ENCODE measurements around the gene BEST3.

Gene BEST3

GRCh38 chr12:69698769-69699540 lies at the start of gene BEST3:
BEST3 (minus strand) TSS chr12:69699303; CDS start chr12:69697798, 1,505 bp downstream.
- DNase-seq, result no peak

- no peak for DNase-seq
Measured at GRCh38 chr12:69744109-69744508, 45.0 kb upstream of the BEST3 start.

GRCh38 chr12:69739287-69740191 lies 40.4 kb upstream of the BEST3 start:
- peak; percentile 82 for DNase-seq

GRCh38 chr12:69738351-69739286 lies 39.5 kb upstream of the BEST3 start, which contains the start of gene RAB3IP:
RAB3IP (plus strand) TSS chr12:69738860; CDS start chr12:69755409, 16,549 bp downstream.
- peak; percentile 89 for DNase-seq

- DNase-seq, result no peak
Measured at GRCh38 chr12:69733638-69734037, 34.5 kb upstream of the BEST3 start.

GRCh38 chr12:69732088-69732487 lies 33.0 kb upstream of the BEST3 start:
- DNase-seq, result no peak

GRCh38 chr12:69726922-69727321 lies 27.8 kb upstream of the BEST3 start:
- DNase-seq, result no peak

- no peak for DNase-seq
Measured at GRCh38 chr12:69720750-69721149, 21.6 kb upstream of the BEST3 start.

GRCh38 chr12:69719336-69720316 lies 20.5 kb upstream of the BEST3 start:
- DNase-seq, result no peak

GRCh38 chr12:69714542-69714941 lies 15.4 kb upstream of the BEST3 start:
- DNase-seq, result no peak

- no peak for DNase-seq
Measured at GRCh38 chr12:69712826-69713225, 13.7 kb upstream of the BEST3 start.

GRCh38 chr12:69708649-69709048 lies 9.5 kb upstream of the BEST3 start:
- no peak for DNase-seq

GRCh38 chr12:69704357-69704756 lies 5.3 kb upstream of the BEST3 start:
- no peak for DNase-seq

- DNase-seq, result no peak
Measured at GRCh38 chr12:69703146-69703642, 4.1 kb upstream of the BEST3 start.

- DNase-seq, result no peak
Measured at GRCh38 chr12:69701826-69702225, 2.7 kb upstream of the BEST3 start.

- DNase-seq, result no peak
Measured at GRCh38 chr12:69698054-69698453, 1.0 kb downstream of the BEST3 start.

GRCh38 chr12:69694123-69694522 lies 5.0 kb downstream of the BEST3 start:
- DNase-seq, result no peak

GRCh38 chr12:69689638-69690037 lies 9.5 kb downstream of the BEST3 start:
- DNase-seq, result no peak

GRCh38 chr12:69688471-69689427 lies 10.4 kb downstream of the BEST3 start:
- DNase-seq, result no peak

- DNase-seq, result no peak
Measured at GRCh38 chr12:69688021-69688420, 11.1 kb downstream of the BEST3 start.

All from retina (tissue), 1 donor.